Adrenal gland (tissue), 5 donors: ENCODE measurements around the gene GIGYF2.

Source experiments
- POLR2A ChIP-seq, 2 donors: fragments of 450-650 bp; IDR thresholded peaks; one replicate each; pipeline ENCODE4 v1.6.1; 2017; ENCODE audit warnings: antibody characterized with exemption in 2 of 2, mild to moderate bottlenecking in 2 of 2, moderate library complexity in 1 of 2
- TF ChIP-seq, protein P1 (sequence below), 6 experiments: fragments of 450-650 bp in 4 of 6; fragments of 200-600 bp in 2 of 6; sonication (generic) in 1 of 6; IDR thresholded peaks; 1 replicate in 5 of 6; 2 replicates in 1 of 6; pipeline versions ENCODE4 v1.5.1 to v1.8.0; 2016 to 2021; ENCODE audit warnings: antibody characterized with exemption in 6 of 6, mild to moderate bottlenecking in 2 of 6, moderate library complexity in 1 of 6
- donor health status: DM: no; HTN: no; CAD: no.

GRCh38 chr2:232878855-232879617 lies 181.9 kb downstream of the GIGYF2 start:
- TF ChIP-seq, protein P1, sequence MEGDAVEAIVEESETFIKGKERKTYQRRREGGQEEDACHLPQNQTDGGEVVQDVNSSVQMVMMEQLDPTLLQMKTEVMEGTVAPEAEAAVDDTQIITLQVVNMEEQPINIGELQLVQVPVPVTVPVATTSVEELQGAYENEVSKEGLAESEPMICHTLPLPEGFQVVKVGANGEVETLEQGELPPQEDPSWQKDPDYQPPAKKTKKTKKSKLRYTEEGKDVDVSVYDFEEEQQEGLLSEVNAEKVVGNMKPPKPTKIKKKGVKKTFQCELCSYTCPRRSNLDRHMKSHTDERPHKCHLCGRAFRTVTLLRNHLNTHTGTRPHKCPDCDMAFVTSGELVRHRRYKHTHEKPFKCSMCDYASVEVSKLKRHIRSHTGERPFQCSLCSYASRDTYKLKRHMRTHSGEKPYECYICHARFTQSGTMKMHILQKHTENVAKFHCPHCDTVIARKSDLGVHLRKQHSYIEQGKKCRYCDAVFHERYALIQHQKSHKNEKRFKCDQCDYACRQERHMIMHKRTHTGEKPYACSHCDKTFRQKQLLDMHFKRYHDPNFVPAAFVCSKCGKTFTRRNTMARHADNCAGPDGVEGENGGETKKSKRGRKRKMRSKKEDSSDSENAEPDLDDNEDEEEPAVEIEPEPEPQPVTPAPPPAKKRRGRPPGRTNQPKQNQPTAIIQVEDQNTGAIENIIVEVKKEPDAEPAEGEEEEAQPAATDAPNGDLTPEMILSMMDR (IDR thresholded peaks at IDR 0.05) = no peak
- no peak for TF ChIP-seq POLR2A (IDR thresholded peaks at IDR 0.05)
